Astrocyte of the cerebellum (primary cell): Measurements from ENCODE around the gene GOT1.

ENCODE experiments used
- DNase-seq: peaks from one replicate; pipeline ENCODE4 v3.0.0-alpha.2; 2011; ENCODE audit warnings: low read depth
- H3K4me3 ChIP-seq: 2 replicates; pipeline ENCODE4 v1.5.1; 2011; ENCODE audit warnings: mild to moderate bottlenecking, low read depth, low read length, moderate library complexity
- in situ Hi-C: cut with HindIII; loops from 2 replicates; pipeline ENCODE4 v1.10.0; 2017; ENCODE audit warnings: low sequenced_read_pairs
- TF ChIP-seq, protein P1 (sequence below): IDR thresholded peaks from 2 replicates; pipeline ENCODE4 v1.5.1; 2012; ENCODE audit warnings: low read length, low read depth, moderate library complexity, mild to moderate bottlenecking; ENCODE audit errors: missing control alignments

Gene GOT1

GRCh38 chr10:99459217-99459616, 28.8 kb upstream of the GOT1 start:
- no peak overlapping the region for H3K4me3 ChIP-seq
- in situ Hi-C loops = no loop called here
- TF ChIP-seq, protein P1, sequence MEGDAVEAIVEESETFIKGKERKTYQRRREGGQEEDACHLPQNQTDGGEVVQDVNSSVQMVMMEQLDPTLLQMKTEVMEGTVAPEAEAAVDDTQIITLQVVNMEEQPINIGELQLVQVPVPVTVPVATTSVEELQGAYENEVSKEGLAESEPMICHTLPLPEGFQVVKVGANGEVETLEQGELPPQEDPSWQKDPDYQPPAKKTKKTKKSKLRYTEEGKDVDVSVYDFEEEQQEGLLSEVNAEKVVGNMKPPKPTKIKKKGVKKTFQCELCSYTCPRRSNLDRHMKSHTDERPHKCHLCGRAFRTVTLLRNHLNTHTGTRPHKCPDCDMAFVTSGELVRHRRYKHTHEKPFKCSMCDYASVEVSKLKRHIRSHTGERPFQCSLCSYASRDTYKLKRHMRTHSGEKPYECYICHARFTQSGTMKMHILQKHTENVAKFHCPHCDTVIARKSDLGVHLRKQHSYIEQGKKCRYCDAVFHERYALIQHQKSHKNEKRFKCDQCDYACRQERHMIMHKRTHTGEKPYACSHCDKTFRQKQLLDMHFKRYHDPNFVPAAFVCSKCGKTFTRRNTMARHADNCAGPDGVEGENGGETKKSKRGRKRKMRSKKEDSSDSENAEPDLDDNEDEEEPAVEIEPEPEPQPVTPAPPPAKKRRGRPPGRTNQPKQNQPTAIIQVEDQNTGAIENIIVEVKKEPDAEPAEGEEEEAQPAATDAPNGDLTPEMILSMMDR = no peak
- no peak for DNase-seq

DNA sequence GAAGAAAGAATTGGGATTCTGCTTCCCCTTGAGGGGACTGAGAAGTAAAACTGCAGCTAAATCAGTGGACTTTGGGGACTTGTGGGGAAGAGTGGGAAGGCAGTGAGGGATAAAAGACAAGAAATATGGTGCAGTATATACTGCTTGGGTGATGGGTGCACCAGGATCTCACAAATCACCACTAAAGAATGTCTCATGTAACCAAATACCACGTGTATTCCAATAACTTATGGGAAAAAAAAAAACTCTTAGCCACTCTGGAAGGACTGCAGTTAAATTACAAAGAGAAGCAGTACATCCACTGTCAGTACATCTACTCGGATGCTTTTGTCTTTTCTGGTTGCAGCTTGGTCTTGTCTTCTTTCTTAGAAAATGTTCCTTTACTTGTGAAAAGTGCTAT, 27.4 kb upstream of the GOT1 start:
- TF ChIP-seq, protein P1 = no peak
- DNase-seq = no peak
- no peak overlapping the region for H3K4me3 ChIP-seq
- in situ Hi-C loops = no loop called here

DNA sequence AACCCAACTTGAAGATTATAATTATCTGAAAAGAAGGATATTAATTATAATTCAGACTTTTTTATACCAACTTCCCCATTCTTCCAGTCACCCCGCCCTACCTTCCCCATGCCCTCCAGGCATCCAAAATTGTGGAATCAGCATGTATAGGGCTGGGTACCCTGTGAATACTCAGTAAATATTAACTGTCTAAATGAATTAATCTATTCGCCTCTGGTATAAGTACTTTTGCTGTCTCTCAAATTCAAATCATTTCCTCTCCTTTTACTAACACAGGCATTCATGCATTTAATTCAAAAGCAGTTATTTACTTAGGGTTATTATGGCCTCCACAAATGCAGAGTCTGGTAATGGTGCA, 26.5 kb upstream of the GOT1 start:
- in situ Hi-C loops = no loop called here
- DNase-seq = no peak

GRCh38 chr10:99456207-99456930, 25.9 kb upstream of the GOT1 start:
- TF ChIP-seq, protein P1 = no peak
- in situ Hi-C loops = no loop called here
- no peak overlapping the region for H3K4me3 ChIP-seq
- no peak for DNase-seq

More for the DNA sequence above, 26.5 kb upstream of the GOT1 start:
- TF ChIP-seq, protein P1 = no peak
- H3K4me3 ChIP-seq = no peak overlapping the region

- TF ChIP-seq, protein P1 = no peak
- no peak overlapping the region for H3K4me3 ChIP-seq
- DNase-seq = no peak
- in situ Hi-C loops = no loop called here
Observed at GRCh38 chr10:99451981-99452380, 21.6 kb upstream of the GOT1 start.

DNA sequence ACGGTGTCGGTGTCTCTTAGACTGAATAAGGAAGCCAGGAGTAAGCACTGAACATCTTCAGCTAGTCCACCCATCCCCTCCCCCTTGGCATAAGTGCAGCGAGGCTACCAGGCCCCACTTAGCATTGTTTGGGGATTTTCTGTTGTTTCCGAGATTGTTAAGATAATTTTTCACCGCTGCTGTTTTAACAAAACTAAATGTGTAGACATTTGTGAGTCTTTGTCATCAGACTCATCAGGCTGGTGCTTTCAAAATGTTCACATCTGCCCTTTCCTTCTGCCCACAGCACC, 21.0 kb upstream of the GOT1 start:
- in situ Hi-C loops = no loop called here
- TF ChIP-seq, protein P1 = no peak
- no peak overlapping the region for H3K4me3 ChIP-seq
- DNase-seq = no peak
